Measurements from ENCODE around the gene HYI.
"Not testable (repeated sequence)": the region's sequence is repeated elsewhere in the genome, so short reads cannot be mapped to it uniquely, and the experiment has no call there.

The HYI gene

DNA sequence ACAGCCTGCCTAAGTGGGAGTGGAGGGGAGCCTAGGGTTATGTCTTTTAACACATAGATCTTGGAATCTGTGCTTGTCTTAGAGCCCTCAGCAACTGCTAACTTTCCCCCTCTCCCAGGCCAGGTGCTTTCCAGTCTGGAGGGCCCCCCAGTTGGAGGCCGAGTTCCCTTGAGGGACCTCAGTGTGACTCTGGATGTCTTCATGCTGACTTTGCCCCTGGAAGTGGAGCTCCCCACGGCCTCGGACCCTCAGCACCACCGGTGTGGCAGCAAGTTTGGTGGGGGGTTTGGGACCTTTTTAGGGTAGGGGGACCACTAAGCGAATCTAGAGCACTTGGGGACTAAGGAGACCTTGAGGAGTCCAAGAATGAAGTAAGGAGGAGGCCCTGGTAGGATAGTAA is 22.9 kb downstream of the HYI start:
- DNase-seq: no peak

DNA sequence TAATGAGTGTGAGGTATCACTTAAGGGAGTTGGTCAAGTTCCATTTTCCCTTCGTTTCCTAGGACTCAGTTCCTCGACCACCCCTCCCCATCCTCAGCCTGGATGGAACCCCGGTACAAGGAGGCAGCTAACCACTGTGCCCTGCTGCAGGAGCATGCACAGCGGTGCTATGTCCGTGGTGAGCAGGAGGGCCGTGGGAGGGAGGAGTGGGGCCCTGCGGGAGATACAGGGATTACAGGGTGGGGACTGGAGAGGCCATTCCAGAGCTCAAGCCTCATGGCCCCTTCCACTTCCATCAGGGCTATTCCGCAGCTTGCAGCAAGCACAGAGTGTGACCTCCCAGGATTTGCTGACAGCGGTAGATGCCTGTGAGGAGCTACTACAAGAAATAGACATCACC is 25.8 kb downstream of the HYI start:
- no peak for DNase-seq

DNA sequence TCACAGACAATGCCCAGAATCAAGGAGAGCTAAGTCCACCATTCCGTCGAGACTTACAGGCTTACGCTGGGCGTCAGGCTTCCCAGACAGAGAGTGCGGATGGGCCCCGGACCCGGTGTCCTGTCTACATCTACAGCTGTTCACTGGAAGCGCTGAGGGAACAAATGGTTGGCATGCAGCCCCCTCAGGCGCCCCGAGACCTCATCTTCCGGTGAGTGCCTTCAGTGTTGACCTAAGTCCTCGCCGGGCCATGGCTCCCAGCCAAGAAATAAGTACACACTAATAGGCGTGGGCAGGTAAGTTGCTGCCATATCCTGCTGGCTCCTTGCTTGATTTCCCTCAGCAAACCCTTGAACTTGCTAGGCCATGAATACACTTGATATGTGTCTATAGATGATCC is 26.2 kb downstream of the HYI start:
- DNase-seq: no peak

DNA sequence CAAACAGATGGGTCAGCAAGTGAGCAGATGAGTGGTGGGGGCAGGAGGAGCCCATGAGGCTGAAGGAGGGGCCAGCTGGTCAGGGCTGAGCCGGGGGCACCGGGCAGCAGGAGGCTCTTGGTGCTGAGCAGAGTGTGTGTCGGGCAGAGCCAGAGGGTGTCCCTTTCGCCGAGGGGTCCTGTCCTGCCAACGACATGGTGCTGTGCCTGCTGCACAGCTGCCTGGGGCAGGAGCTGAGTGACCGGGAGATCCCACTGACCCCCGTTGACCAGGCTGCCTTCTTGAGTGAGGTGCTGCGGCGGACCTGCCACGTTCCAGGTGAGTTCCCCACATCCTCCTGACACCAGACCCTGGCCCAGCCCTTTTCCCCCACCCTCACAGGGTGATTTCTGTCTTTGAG is 27.5 kb downstream of the HYI start:
- no peak for DNase-seq

DNA sequence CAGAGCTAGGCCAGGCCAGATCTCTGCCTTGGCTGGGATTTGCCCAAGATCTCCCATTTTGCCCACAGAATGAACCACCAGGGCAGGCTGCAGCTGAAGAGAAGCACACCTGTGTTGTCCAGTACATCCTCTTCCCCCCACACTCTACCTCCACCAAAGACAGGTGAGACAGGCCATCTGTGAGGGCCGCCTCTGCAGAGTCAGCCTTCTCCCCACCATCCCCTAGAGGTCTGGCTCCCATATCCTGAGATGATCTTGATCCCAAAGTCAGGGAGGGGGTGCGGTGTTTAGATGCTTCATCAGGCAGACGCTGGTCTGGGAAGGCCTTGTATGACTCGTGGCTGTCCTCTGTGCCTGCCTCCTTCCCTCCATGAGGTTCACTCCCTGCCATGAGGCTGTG is 28.7 kb downstream of the HYI start:
- no peak for DNase-seq

DNA sequence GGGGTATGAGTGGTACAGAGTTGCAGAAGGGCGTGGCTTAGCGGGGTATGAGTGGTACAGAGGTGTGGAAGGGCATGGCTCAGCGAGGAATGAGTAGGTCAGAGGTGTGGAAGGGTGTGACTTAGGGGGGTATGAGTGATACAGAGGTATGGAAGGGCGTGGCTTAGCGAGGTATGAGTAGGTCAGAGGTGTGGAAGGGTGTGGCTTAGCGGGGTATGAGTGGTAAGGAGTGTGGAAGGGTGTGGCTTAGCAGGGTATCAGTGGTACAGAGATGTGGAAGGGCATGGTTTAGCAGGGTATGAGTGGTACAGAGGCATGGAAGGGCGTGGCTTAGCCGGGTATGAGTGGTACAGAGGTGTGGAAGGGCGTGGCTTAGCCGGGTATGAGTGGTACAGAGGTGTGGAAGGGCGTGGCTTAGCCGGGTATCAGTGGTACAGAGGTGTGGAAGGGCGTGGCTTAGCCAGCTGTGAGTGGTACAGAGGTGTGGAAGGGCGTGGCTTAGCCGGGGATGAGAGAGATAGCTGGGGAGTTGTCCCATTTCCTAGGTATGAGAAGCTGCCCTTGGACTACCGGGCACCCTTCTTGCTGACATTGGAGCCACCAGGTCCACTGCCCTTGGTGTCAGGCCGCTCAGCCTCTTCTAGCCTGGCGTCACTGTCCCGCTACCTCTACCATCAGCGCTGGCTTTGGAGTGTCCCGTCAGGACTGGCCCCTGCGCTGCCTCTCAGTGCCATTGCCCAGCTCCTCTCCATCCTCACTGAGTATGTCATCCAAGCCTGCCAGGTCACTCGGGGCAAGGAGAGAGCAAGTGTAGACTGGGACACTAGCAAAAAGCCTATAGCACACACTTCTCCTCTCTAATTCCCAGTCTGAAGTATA is 29.8 kb downstream of the HYI start:
- no peak for DNase-seq

DNA sequence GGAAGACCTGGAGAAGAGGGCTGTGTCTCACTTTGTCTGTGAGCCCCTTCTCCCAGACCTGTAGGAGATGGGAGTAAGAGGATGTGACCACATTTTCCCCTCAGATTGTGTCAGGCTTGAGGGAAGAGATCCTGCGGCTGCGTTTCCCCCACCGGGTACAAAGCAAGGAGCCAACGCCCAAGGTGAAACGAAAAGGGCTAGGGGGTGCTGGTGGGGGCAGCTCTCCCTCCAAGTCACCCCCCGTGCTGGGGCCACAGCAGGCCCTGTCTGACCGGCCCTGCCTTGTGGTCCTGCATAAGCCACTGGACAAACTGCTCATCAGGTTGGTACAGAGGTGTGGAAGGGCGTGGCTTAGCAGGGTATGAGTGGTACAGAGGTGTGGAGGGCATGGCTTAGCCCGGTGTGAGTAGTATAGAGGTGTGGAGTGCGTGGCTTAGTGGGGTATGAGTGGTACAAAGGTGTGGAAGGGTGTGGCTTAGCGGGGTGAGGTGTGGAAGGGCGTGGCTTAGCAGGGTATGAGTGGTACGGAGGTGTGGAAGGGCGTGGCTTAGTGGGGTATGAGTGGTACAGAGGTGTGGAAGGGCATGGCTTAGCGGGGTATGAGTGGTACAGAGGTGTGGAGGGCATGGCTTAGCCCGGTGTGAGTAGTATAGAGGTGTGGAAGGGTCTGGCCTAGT is 30.6 kb downstream of the HYI start:
- no peak for DNase-seq

DNA sequence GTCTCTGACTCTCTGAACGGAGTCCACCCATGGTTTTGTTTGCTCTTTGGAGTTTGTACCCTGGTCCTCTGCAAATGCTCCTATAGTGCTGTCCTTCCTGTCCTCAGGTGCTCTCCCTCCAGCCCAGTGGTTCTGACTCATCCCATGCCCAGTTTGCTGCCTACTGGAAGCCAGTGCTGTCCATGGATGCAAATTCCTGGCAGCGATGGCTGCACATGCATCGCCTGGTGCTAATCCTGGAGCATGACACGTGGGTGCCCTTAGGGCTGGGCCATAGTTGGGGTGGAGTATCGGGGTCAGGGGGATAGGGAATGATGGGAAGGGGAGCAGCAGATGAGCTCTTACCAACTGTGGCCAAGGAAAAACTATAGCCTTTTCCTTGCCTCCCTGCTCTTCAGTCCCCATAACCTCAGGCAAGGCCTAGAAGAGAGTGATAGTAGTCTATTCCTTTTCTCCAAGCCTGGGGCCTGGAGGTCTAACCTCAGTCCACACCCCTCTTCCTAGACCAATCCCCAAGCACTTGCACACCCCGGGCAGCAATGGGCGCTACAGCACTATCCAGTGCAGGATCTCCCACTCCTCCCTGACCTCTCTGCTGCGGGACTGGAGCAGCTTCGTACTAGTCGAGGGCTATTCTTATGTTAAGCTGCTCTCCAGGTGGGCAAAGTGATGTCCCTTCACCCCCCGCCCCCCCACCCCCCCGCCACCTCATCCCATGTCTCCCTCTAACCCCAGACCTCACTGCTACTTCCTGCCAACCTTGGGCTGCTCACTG is 31.6 kb downstream of the HYI start:
- no peak for DNase-seq

DNA sequence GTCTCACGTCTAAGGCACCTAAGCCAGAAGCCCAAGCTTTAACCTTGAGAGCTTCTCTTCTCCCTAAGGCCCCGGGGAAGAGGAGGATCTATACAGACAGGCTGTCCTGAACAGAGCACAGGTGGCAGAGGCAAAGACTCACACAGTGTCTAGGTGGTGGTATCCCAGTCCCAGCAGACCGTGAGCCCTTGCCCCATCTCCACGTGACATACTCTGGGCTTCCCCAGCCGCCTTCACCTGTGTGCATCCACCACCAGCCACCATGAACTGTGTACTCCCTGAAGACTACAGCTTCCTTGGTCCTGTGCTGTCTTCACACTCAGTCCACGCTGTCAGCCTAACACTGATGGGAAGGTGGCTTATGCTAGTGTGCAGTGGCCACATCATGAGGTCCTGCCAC is 32.3 kb downstream of the HYI start:
- DNase-seq: no peak

DNA sequence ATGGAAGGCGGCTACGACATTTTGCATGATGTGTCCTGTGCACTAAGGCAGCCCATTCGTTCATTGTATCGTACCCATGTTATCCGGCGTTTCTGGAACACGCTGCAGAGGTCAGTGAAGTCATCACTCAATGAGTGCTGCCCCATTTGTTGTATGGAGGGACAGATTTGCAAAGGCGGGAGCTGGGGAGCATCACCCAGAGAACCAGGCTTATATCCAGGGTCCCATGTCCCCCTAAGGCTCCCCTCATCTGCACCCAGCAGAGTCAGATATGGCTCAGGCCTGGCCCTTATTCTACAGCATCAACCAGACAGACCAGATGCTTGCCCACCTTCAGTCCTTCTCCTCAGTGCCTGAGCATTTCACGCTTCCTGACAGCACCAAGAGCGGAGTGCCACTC is 32.9 kb downstream of the HYI start:
- DNase-seq: no peak

DNA sequence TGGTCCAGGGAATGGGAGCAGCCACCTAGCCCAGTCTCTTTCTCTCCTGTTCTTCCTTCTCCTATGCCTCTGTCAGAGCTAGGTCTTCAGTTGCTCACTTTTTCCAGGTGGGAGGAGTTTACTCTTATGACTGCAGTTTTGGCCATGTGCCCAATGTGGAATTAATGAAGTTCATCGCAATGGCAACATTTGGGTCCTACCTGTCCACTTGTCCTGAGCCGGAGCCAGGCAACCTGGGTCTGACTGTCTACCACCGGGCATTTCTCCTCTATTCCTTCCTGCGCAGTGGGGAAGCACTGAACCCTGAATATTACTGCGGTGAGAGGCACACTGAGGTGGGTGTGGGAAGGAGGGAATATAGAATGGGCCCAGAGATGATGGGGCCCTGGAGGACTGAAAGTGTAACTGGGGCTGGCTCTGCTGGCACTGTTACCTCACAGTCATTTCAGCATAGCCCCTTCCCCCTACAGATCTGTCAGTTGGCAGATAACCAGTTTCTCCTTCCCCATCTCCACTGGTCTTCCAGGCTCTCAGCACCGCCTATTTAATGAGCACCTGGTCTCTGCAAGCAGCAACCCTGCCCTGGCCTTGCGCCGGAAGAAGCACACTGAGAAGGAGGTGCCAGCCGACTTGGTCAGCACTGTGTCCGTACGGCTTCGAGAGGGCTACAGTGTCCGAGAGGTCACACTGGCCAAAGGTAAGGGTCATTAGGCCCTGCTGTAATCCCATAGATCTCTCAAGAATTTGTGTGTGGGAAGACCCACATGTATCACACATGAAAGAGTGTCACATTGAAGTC is 33.9 kb downstream of the HYI start:
- no peak for DNase-seq

DNA sequence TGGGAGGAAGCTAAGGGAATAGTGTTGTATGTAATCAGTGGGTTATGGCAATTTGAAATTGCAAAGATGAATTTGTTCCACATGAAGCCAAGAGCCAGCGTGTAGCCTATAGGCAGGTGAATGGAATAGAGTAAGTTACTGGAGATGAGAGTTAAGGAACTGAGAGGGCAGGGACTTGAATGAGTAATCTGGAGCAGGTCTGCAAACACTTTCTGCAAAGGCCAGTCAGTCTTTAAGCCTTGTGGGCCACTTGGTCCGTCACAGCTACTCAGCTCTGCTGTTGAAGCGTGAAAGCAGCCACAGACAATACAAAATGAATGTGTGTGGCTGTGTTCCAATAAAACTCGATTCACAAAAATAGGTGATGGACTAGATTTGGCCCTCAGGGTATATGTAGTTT is 34.9 kb downstream of the HYI start:
- DNase-seq: no peak

DNA sequence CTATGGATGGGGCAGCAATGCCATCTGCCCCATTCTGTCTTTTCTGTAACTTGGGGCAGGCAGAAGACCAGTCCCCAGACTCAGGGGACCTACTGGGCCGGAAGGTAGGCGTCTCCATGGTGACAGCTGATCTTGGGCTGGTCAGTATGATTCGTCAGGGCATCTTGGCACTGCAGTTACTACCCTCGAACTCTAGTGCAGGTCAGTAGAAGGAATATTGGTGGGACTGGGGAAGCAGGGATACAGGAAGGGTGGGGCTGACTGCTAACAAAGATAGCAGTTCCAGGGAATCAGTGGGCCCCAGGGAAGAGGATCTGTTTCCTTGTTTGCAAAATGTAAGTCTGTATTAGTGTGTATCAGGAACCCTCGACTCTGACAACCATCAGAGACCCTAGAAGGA is 37.8 kb downstream of the HYI start:
- no peak for DNase-seq

DNA sequence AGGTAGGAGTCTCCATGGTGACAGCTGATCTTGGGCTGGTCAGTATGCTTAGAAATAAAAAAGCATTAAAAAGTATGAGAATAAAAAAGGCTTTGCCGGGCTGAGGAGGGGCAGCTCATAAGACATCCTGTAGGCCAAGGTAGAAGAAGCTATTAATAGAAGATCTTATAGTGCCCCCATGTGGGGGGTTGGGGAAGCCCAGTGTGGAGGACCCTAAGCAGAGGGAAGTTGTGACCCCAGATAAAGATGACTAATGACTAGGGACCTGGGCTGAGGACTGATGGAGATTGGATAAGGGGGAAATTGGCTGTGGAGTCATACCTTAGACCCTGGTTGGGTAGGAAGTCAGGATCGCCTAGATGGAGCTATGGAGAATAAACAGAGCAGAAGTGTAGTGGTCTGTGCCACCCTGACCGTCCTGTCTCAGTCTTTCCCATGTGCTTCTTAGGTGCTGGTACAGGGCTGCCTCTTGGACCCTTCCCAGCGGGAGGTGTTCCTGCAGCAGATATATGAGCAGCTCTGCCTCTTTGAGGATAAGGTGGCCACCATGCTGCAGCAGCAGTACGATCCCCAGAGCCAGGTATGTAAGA is 39.0 kb downstream of the HYI start:
- peak; percentile 34 for DNase-seq

DNA sequence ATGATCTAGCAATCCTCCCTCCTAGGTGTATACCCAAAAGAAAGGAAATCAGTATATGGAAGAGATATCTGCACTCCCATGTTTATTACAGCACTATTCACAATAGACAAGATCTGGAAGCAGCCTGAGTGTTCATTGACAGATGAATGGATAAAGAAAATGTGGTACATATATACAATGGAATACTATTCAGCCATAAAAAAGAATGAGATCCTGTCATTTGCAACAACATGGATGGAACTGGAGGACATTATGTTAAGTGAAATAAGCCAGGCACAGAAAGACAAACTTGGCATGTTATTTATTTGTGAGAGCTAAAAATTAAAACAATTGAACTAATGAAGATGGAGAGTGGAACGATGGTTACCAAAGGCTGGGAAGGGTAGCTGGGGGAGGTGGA is 40.3 kb downstream of the HYI start:
- DNase-seq: not testable (repeated sequence)

DNA sequence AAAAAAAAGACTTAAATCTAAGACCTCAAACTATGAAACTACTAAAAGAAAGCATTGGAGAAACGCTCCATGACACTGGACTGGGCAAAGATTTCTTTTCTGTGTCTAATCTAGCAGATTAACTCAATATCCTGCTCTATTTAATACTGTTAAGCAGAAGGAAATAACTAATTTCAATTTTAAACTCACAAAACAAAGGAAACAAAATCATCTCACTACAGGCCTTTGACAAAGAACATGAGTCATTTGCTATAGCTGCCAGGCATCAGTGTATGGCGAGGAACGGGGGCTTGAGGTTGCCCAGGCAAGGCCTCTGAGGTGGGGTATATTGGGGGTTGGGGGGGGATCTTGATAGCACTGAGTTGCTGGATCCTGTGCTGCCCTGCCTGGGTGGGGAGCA is 43.2 kb downstream of the HYI start:
- no peak for DNase-seq

DNA sequence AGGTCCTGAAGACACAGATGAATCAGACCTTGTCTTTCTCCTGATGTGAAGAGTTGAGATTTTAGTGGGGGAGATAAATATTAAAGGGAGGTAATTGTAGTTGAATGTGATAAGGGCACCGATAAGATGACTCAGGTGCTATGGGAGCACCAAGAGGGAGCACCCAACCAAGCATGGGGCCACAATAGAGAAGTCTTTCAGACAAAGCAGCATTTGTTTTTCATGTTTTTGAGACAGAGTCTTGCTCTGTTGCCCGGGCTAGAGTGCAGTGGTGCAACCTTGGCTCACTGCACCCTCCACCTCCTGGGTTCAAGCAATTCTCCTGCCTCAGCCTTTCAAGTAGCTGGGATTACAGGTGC is 47.9 kb downstream of the HYI start:
- no peak for DNase-seq

DNA sequence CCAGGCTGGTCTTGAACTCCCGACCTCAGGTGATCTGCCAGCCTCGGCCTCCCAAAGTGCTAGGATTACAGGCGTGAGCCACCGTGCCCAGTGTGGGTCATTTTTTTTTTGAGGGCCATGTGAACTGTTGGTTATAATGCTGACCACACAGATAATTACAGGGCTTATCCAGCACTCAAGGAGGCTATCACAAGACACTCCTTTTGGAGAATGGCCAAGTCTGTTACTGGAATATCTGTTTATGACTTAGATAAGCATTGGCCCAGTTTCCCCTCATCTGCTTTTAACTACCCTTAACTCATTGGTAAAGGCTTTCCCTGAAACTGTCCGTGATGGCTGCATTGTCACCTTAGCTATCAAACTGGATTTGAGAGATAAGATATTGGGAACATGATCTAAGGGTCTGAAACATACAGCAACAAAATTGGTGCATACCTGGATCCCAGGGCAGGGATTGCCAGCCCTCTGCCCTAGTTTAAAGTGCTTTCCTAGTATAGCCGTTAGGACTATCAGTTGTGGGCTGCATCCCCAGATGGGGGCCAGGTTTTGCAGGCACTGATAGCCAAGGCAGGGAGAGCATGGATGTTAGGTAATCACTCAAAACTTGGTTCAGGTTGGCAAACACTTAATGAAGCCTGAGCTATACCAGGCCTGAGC is 48.4 kb downstream of the HYI start:
- no peak for DNase-seq

DNA sequence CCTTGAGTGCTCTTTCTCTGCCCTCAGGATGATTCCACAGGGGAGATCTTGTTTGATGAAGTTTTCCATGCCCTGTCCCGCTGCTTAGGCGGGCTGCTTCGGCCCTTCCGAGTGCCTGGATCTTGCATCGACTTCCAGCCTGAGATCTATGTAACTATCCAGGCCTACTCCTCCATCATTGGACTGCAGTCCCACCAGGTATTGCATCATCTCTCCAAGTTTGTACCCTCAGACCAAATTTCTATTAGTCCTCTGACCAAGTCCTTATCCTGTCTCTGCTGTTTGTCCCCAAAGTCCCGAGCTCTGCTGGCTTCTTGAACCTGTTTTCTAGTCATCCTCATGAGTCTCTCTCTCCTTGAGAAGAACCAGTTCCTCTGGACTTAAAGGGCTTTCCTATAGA is 49.4 kb downstream of the HYI start:
- no peak for DNase-seq

DNA sequence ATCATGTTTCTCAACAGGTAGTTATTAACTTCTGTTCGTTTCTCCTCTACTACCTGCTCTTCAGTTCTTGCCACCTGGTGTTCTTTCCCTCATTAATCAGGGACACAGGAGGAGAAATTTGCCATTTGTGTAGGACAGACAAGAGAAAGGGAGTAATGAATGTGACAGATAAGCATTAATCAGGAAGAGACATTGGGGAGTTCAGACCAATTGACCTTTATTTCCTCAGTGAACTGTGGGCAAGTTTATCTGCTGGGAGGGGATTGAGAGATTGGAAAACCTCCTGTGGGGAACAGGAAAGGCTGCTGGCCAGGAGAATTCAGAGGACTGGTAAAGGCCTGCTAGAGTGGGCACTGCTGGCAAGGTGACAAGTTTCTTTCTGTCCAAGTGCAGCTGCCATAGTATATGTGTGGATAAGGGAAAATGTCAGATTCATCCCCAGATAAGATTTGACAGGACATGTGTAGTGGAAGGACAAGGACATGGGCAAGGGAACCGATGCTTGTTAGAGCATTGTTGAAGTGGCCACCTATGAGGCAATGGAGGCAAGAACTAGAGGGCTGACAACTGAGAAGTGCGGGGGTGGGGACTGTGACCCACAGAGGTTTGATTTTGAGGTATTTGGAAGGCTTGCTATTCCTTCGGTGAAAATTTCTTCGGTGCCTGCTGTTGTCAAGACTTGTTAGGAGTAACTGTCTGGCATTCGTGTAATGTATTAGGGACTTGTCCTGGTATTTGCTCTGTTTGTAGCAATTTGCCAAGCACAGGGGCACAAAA is 51.5 kb downstream of the HYI start:
- no peak for DNase-seq

All from right kidney (tissue), 1 donor.